ENCODE data around the gene INKA1. TPM values are rescaled to one million over a fixed set of nuclear protein-coding genes. Genes with fewer than 3 reads are reported as not detected.

Gene INKA1
- total RNA-seq, 1 experiment from 2014 or later, result 7.4 TPM

- no TSS peak for BruUV-seq (replicated peaks)
- POLR2A ChIA-PET, result interaction anchor here (0.6 to 2.5 kb wide), 32 partner anchors 8 to 333 kb away, joined by 3 to 30 read pairs (median 4); partner anchors contain the start of genes DAG1, GMPPB, IP6K1 and MON1A
- intact Hi-C loops (cut with micrococcal nuclease), result loop anchor here (2.0 to 5.0 kb wide), 2 partner anchors 17 to 284 kb away; partner anchors contain the start of genes IP6K1 and RBM5
- Mint-ChIP-seq H3K27me3 (ENCODE audit: insufficient read depth, unreplicated experiment) (peaks cover 10% of the 10 kb centered on the region), H3K9me3 (ENCODE audit: unreplicated experiment) (no peaks in the 10 kb centered on the region), H3K27ac (ENCODE audit: low read depth, unreplicated experiment) (peak overlapping the region; percentile 71), H3K36me3 (ENCODE audit: insufficient read depth, unreplicated experiment) (no peaks in the 10 kb centered on the region), H3K4me1 (ENCODE audit: insufficient read depth, unreplicated experiment) (peaks cover 24% of the 10 kb centered on the region), H3K4me3 (ENCODE audit: unreplicated experiment) (peak overlapping the region; percentile 78)
- DNase-seq (ENCODE audit: unreplicated experiment), result peak; percentile 74
- CTCF ChIA-PET, result interaction anchor here (0.5 to 12.4 kb wide), 18 partner anchors 22 to 647 kb away, joined by 3 to 201 read pairs (median 4); partner anchors contain the start of genes MON1A, MST1R and TRAIP
- TF ChIP-seq CTCF (IDR thresholded peaks at IDR 0.05; ENCODE audit: unreplicated experiment), result no peak
Measured at GRCh38 chr3:49803465-49804140, 542 bp downstream of the INKA1 start.

DNA sequence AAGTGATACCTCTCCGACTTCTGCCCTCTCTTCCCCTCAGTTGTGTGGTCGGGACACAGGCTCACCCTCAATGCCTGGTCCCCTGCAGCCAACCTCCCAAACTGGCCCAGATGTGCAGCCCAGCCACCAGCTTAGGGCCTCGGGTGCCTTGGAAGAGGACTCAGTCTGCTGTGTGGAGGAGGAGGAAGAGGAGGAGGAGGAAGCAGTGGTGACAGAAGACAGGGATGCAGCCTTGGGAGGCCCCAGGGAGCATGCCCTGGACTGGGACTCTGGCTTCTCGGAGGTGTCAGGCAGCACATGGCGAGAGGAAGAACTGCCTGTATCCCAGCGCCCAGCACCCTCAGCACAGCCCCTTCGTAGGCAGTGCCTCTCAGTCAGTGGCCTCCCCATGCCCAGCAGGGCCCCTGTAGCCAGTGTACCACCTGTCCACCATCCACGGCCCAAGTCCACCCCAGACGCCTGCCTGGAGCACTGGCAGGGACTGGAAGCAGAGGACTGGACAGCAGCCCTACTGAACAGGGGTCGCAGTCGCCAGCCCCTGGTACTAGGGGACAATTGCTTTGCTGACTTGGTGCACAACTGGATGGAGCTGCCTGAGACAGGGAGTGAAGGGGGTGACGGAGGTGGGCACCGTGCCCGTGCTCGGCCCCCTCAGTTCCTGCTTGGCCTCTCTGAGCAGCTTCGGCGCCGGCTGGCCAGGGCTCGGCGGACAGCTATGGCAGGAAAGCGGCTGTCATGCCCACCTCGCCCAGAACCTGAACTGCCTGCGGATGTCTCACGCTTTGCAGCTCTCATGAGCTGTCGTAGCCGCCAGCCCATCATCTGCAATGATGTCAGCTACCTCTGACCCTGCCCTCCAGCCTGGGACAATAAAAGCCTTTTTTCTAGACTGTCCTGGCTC, 1.3 kb downstream of the INKA1 start:
- peaks cover 10% of the 10 kb centered on the region for H3K27me3 Mint-ChIP-seq (ENCODE audit: insufficient read depth, unreplicated experiment)
- no peaks in the 10 kb centered on the region for H3K9me3 Mint-ChIP-seq (ENCODE audit: unreplicated experiment)
- H3K36me3 Mint-ChIP-seq (ENCODE audit: insufficient read depth, unreplicated experiment), result no peaks in the 10 kb centered on the region
- peak overlapping the region; percentile 71 for H3K27ac Mint-ChIP-seq (ENCODE audit: low read depth, unreplicated experiment)
- ChIA-PET POLR2A (interaction anchor here (0.6 to 2.5 kb wide), 19 partner anchors 9 to 286 kb away, joined by 3 to 30 read pairs (median 5); partner anchors contain the start of genes IP6K1, MON1A and RBM6), CTCF (interaction anchor here (0.6 to 12.4 kb wide), 9 partner anchors 18 to 104 kb away, joined by 3 to 201 read pairs (median 5); partner anchors contain the start of genes IP6K1 and MST1R)
- no peak for DNase-seq (ENCODE audit: unreplicated experiment)
- TF ChIP-seq CTCF (IDR thresholded peaks at IDR 0.05; ENCODE audit: unreplicated experiment), result no peak
- H3K4me3 Mint-ChIP-seq (ENCODE audit: unreplicated experiment), result peak overlapping the region; percentile 78
- BruUV-seq (replicated peaks), result no TSS peak
- H3K4me1 Mint-ChIP-seq (ENCODE audit: insufficient read depth, unreplicated experiment), result peaks cover 19% of the 10 kb centered on the region
- intact Hi-C loops (cut with micrococcal nuclease), result loop anchor here (5.0 kb wide), 1 partner anchor 283 kb away; the partner anchor contains the start of gene RBM5

- H3K9me3 Mint-ChIP-seq (ENCODE audit: unreplicated experiment), result no peaks in the 10 kb centered on the region
- no peak for TF ChIP-seq CTCF (IDR thresholded peaks at IDR 0.05; ENCODE audit: unreplicated experiment)
- intact Hi-C loops (cut with micrococcal nuclease), result no loop called here
- H3K4me3 Mint-ChIP-seq (ENCODE audit: unreplicated experiment), result no peak overlapping the region
- DNase-seq (ENCODE audit: unreplicated experiment), result no peak
- POLR2A ChIA-PET, result interaction anchor here (0.8 kb wide), 2 partner anchors 15 to 34 kb away, joined by 3 to 4 read pairs; no protein-coding TSS in a partner anchor
- peaks cover 12% of the 10 kb centered on the region for H3K4me1 Mint-ChIP-seq (ENCODE audit: insufficient read depth, unreplicated experiment)
- no TSS peak for BruUV-seq (replicated peaks)
- CTCF ChIA-PET, result interaction anchor here (0.6 to 12.4 kb wide), 6 partner anchors 19 to 100 kb away, joined by 3 to 201 read pairs (median 4); partner anchors contain the start of genes IP6K1 and MST1R
- H3K27ac Mint-ChIP-seq (ENCODE audit: low read depth, unreplicated experiment), result no peak overlapping the region
- H3K36me3 Mint-ChIP-seq (ENCODE audit: insufficient read depth, unreplicated experiment), result no peaks in the 10 kb centered on the region
- peaks cover 10% of the 10 kb centered on the region for H3K27me3 Mint-ChIP-seq (ENCODE audit: insufficient read depth, unreplicated experiment)
Measured at GRCh38 chr3:49805367-49805782, 2.3 kb downstream of the INKA1 start.
